Measurements from ENCODE around the gene TTLL12.

Gene TTLL12

GRCh38 chr22:43118953-43119458 lies 67.9 kb downstream of the TTLL12 start:
- DNase-seq: no peak

DNA sequence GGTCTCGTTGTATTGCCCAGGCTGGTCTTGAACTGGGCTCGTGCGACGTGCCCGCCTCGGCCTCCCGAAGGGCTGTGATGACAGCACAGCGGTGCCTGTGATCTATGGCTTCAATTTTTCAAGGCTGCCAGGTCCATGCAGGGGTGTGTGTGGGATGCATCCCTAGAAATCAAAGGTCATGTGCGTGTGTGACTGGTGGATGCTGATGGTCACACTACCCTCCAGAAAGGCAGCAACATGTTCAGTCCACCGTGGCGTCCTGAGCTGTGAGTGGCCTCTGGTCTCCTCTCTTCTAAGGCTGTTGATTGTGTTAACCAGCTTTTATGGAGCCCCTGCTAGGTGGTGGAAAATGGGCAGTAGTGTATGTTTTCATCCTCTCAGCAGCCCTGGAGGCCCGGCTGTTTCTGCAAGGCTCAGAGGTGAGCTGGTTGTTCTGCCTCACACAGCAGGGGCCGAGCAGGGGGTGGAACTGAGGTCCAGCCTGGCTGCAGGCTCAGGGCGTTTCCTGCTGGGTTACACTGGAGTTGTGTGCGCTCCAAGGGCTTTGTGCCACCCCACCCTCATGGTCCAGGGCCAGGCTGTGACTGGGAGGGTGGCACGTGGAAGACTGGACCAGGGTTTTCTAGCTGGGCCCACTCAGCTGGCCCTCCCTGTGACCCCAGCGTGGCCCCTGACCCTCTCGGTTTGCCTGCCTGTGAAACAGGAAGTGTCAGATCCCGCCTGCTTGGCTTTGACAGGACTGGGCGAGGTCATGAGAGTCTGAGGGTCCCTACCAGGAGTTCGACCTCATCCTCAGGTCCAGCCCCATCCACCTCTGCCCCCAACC lies 68.7 kb downstream of the TTLL12 start:
- DNase-seq: no peak

- DNase-seq: no peak
Measured at GRCh38 chr22:43116932-43117331, 70.0 kb downstream of the TTLL12 start.
